HK-2 (cell line): Measurements from ENCODE around the gene C9orf50.
"Not testable (repeated sequence)": the region's sequence is repeated elsewhere in the genome, so short reads cannot be mapped to it uniquely, and the experiment has no call there.

Source experiments
- DNase-seq: peaks from one replicate; pipeline ENCODE4 v3.0.0-alpha.2; 2018; ENCODE audit not compliant: unreplicated experiment

C9orf50 gene

GRCh38 chr9:129610473-129611306, 10.2 kb downstream of the C9orf50 start:
- peak; percentile 73 for DNase-seq

GRCh38 chr9:129610213-129610472, 10.8 kb downstream of the C9orf50 start:
- DNase-seq = no peak

GRCh38 chr9:129609486-129610212, 11.3 kb downstream of the C9orf50 start:
- no peak for DNase-seq

- no peak for DNase-seq
Measured at GRCh38 chr9:129608561-129609481, 12.1 kb downstream of the C9orf50 start.

GRCh38 chr9:129607027-129607387, 13.9 kb downstream of the C9orf50 start:
- no peak for DNase-seq

GRCh38 chr9:129606161-129607026, 14.5 kb downstream of the C9orf50 start:
- no peak for DNase-seq

GRCh38 chr9:129604766-129605163, 16.1 kb downstream of the C9orf50 start:
- no peak for DNase-seq

GRCh38 chr9:129604056-129604765, 16.7 kb downstream of the C9orf50 start:
- no peak for DNase-seq

- DNase-seq = no peak
Measured at GRCh38 chr9:129602598-129603415, 18.1 kb downstream of the C9orf50 start.

- DNase-seq = no peak
Measured at GRCh38 chr9:129601082-129601674, 19.7 kb downstream of the C9orf50 start.

- no peak for DNase-seq
Measured at GRCh38 chr9:129598089-129598596, 22.8 kb downstream of the C9orf50 start.

GRCh38 chr9:129597355-129598088, 23.4 kb downstream of the C9orf50 start:
- DNase-seq = peak; percentile 80

- peak; percentile 59 for DNase-seq
Measured at GRCh38 chr9:129596541-129597331, 24.2 kb downstream of the C9orf50 start.

- DNase-seq = no peak
Measured at GRCh38 chr9:129595903-129596540, 24.9 kb downstream of the C9orf50 start.

- DNase-seq = no peak
Measured at GRCh38 chr9:129595311-129595741, 25.6 kb downstream of the C9orf50 start.

GRCh38 chr9:129594632-129595031, 26.3 kb downstream of the C9orf50 start:
- DNase-seq = no peak

GRCh38 chr9:129592790-129593189, 28.1 kb downstream of the C9orf50 start:
- DNase-seq = not testable (repeated sequence)
